ENCODE results near the gene LY86. TPM values are rescaled to one million over a fixed set of nuclear protein-coding genes. Genes with fewer than 3 reads are reported as not detected.

LY86 gene
- total and polyA plus RNA-seq, 2 of the 13 experiments (the other 11 are each of a cell fraction or from before 2014, with no cell fraction given), result not detected

DNA sequence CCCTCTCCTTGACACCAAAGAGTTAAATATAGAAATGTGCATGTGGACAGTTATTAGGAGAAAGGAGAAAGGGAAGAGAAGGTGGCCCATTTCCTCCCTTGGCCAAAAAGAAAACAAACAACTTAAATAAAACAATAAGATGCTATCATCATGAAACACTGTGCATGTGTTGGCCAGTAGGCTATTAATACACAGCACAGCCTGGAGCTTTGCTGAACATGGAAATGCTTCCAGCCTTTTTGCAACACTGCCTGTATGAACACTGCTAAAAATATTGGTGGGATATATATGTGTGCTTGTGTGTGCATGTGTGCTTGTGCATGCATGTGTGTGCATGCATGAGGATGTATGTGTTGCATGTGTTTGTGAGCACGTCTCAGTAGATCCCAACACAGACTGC is 100.4 kb downstream of the LY86 start:
- WGBS (ENCODE audit: low lambda C conversion rate), result 7% methylated on average over 1 of the region's 1 CpG
- no peak for FAIRE-seq
- TF ChIP-seq ZNF652 (CRISPR knock-in tag; IDR thresholded peaks at IDR 0.05; ENCODE audit: borderline replicate concordance, low read depth), result 0 out of 2 replicates have a peak, but pooled peaks have one; percentile 63
- TF ChIP-seq MYNN (CRISPR knock-in tag; IDR thresholded peaks at IDR 0.05; ENCODE audit: low read depth), result no peak
- H3K36me3 ChIP-seq (replicated peaks in 1 of 2; ENCODE audit: control insufficient read depth in 1 of 2, insufficient read depth in 2 of 2, low read length in 2 of 2), result no peaks in the 10 kb centered on the region
- H3K9ac ChIP-seq (ENCODE audit: insufficient read depth, low read depth, low read length), result no peak overlapping the region
- no peaks in the 10 kb centered on the region for H4K20me1 ChIP-seq (ENCODE audit: insufficient read depth, low read length)
- H3K27me3 ChIP-seq (ENCODE audit: control insufficient read depth in 1 of 2, insufficient read depth in 2 of 2, low read length in 2 of 2), result peaks cover 0 to under 1% of the 10 kb centered on the region in 2 experiments; a peak in 2 of 5 replicates
- BruUV-seq (replicated peaks), result no TSS peak
- H3K4me2 ChIP-seq (ENCODE audit: low read depth, low read length), result no peak overlapping the region; the same call in 1 of the 2 replicates
- H3K27ac ChIP-seq (ENCODE audit: extremely low read length, insufficient read depth, low read length), result no peak overlapping the region
- no peak overlapping the region for H3K4me3 ChIP-seq (replicated peaks in 1 of 3; ENCODE audit: insufficient read depth in 1 of 3, low read depth in 2 of 3, low read length in 3 of 3)
- POLR2A ChIA-PET, result no interaction called here
- peaks cover 20% of the 10 kb centered on the region for H3K9me3 ChIP-seq (ENCODE audit: low read length)
- intact Hi-C loops (cut with micrococcal nuclease; ENCODE audit: unreplicated experiment) (no loop called here), in situ Hi-C loops (cut with HindIII; ENCODE audit: extremely low pct_ligation_motif_present, low pct_unique_long_range_greater_than_20kb) (loop anchor here (25.0 kb wide), 1 partner anchor 923 kb away; no protein-coding TSS in a partner anchor)
- DNase-seq (ENCODE audit: low spot score), result no peak
- CTCF ChIA-PET (ENCODE audit: low intra/inter-chr PET ratio, low total read pairs), result no interaction called here
- H2AFZ ChIP-seq (ENCODE audit: low read length), result no peak overlapping the region
- no peak for ATAC-seq
- H3K4me1 ChIP-seq (ENCODE audit: insufficient read depth, low read length), result peaks cover 54% of the 10 kb centered on the region
- H3K79me2 ChIP-seq (ENCODE audit: insufficient read depth, low read length), result no peaks in the 10 kb centered on the region

DNA sequence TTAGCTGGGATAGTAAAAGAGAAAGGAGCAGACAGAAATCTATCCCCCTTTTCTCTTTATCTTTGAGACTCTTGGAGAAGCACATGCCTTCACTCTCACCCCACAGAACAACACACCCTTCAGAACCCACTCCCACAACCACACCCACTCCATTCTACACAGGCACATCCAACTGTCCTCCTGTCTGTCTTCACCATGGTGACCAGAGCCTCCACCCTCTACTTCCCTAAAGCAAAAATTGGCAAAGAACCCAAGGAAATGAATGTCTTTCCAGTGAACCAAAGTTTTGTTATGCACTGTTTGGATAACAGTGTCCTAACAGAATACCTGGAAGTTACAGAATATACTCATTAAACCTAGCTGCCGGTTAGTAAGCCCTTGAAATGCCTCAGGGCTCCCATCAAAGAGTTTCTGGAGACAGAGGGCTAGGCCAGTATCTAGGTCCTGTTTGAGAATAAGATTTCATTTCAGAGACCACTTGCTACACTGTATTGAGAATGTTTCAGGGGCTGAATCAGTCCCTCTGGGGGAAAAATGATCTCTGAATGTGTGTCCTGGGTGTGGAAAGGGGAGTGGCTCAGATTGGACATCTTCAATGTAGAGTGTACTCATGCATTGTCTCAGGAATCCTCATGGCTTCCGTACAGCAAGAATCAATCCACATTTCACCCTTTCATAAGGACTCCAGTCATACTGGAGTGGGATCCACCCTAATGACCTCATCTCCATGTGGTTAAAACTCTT is 101.1 kb downstream of the LY86 start:
- H3K4me3 ChIP-seq (replicated peaks in 1 of 3; ENCODE audit: insufficient read depth in 1 of 3, low read depth in 2 of 3, low read length in 3 of 3), result no peak overlapping the region
- H2AFZ ChIP-seq (ENCODE audit: low read length), result no peak overlapping the region
- H3K9ac ChIP-seq (ENCODE audit: insufficient read depth, low read depth, low read length), result no peak overlapping the region
- TF ChIP-seq ATF7 (IDR thresholded peaks at IDR 0.05) (0 out of 2 replicates have a peak, but pooled peaks have one; percentile 16), ATF7 (CRISPR knock-in tag; IDR thresholded peaks at IDR 0.05) (no peak), THAP11 (CRISPR knock-in tag; IDR thresholded peaks at IDR 0.05) (no peak)
- CTCF ChIA-PET (ENCODE audit: low intra/inter-chr PET ratio, low total read pairs), result no interaction called here
- no peaks in the 10 kb centered on the region for H3K36me3 ChIP-seq (replicated peaks in 1 of 2; ENCODE audit: control insufficient read depth in 1 of 2, insufficient read depth in 2 of 2, low read length in 2 of 2)
- peaks cover 48% of the 10 kb centered on the region for H3K4me1 ChIP-seq (ENCODE audit: insufficient read depth, low read length)
- no peaks in the 10 kb centered on the region for H4K20me1 ChIP-seq (ENCODE audit: insufficient read depth, low read length)
- ATAC-seq (no peak), FAIRE-seq (no peak), DNase-seq (ENCODE audit: low spot score) (no peak)
- peaks cover 0 to 4% of the 10 kb centered on the region in 2 experiments; a peak in 2 of 5 replicates for H3K27me3 ChIP-seq (ENCODE audit: control insufficient read depth in 1 of 2, insufficient read depth in 2 of 2, low read length in 2 of 2)
- no peaks in the 10 kb centered on the region for H3K79me2 ChIP-seq (ENCODE audit: insufficient read depth, low read length)
- intact Hi-C loops (cut with micrococcal nuclease; ENCODE audit: unreplicated experiment), result no loop called here
- H3K9me3 ChIP-seq (ENCODE audit: low read length), result peaks cover 20% of the 10 kb centered on the region
- POLR2A ChIA-PET, result no interaction called here
- no TSS peak for BruUV-seq (replicated peaks)
- no peak overlapping the region for H3K4me2 ChIP-seq (ENCODE audit: low read depth, low read length)
- WGBS (ENCODE audit: low lambda C conversion rate), result 46% methylated on average over 2 of the region's 2 CpGs
- in situ Hi-C loops (cut with HindIII; ENCODE audit: extremely low pct_ligation_motif_present, low pct_unique_long_range_greater_than_20kb), result loop anchor here (25.0 kb wide), 1 partner anchor 923 kb away; no protein-coding TSS in a partner anchor
- H3K27ac ChIP-seq (ENCODE audit: extremely low read length, insufficient read depth, low read length), result no peak overlapping the region
